NB4 (cell line): ENCODE data around the gene KIF16B.

Source experiments
- DNase-seq: peaks from one replicate; pipeline ENCODE4 v3.0.0; 2010; ENCODE audit warnings: low read depth
- H3K4me3 ChIP-seq: one replicate; pipeline ENCODE4 v1.5.1; 2011; ENCODE audit warnings: mild to moderate bottlenecking, low read depth, low read length, moderate library complexity
- CTCF ChIP-seq: IDR thresholded peaks from one replicate; pipeline ENCODE4 v1.5.1; 2012; ENCODE audit warnings: low read depth, low read length
- MAX ChIP-seq: IDR thresholded peaks from 2 replicates; pipeline ENCODE4 v1.6.1; 2011; ENCODE audit warnings: low read depth, low read length
- MYC ChIP-seq: IDR thresholded peaks from 2 replicates; pipeline ENCODE4 v1.6.1; 2011; ENCODE audit warnings: low read depth, low read length
- POLR2A ChIP-seq: IDR thresholded peaks from 2 replicates; pipeline ENCODE4 v1.6.1; 2011; ENCODE audit warnings: mild to moderate bottlenecking; ENCODE audit not compliant: insufficient read length; ENCODE audit errors: extremely low read depth

KIF16B gene

GRCh38 chr20:16308754-16309153, 264.5 kb downstream of the KIF16B start:
- TF ChIP-seq MAX (no peak), POLR2A (no peak), MYC (no peak), CTCF (no peak)
- no peak overlapping the region for H3K4me3 ChIP-seq
- no peak for DNase-seq

GRCh38 chr20:16302818-16303217, 270.4 kb downstream of the KIF16B start:
- no peak for TF ChIP-seq POLR2A
- no peak for TF ChIP-seq MAX
- no peak for TF ChIP-seq MYC
- no peak overlapping the region for H3K4me3 ChIP-seq
- DNase-seq = no peak

- H3K4me3 ChIP-seq = no peak overlapping the region
- TF ChIP-seq POLR2A = no peak
- TF ChIP-seq MYC = no peak
- TF ChIP-seq MAX = no peak
- TF ChIP-seq CTCF = no peak
- no peak for DNase-seq
These were observed 271.3 kb downstream of the KIF16B start for GRCh38 chr20:16301986-16302385.

- no peak for DNase-seq
- TF ChIP-seq CTCF (no peak), MYC (no peak), MAX (no peak), POLR2A (no peak)
- no peak overlapping the region for H3K4me3 ChIP-seq
These were observed 273.4 kb downstream of the KIF16B start for GRCh38 chr20:16299897-16300296.

- DNase-seq = no peak
- no peak overlapping the region for H3K4me3 ChIP-seq
- no peak for TF ChIP-seq MAX
- no peak for TF ChIP-seq CTCF
- TF ChIP-seq POLR2A = no peak
- TF ChIP-seq MYC = no peak
These were observed 276.3 kb downstream of the KIF16B start for GRCh38 chr20:16296931-16297330.

- no peak overlapping the region for H3K4me3 ChIP-seq
- no peak for DNase-seq
These were observed 277.7 kb downstream of the KIF16B start for GRCh38 chr20:16295534-16295933.

More at GRCh38 chr20:16295534-16295933, 277.7 kb downstream of the KIF16B start:
- TF ChIP-seq MAX (no peak), MYC (no peak), POLR2A (no peak), CTCF (no peak)
